Gastrocnemius medialis (tissue), 4 donors: ENCODE measurements around the gene PRPF40B. TPM values are rescaled to one million over a fixed set of nuclear protein-coding genes. Genes with fewer than 3 reads are reported as not detected.

Source experiments
- ATAC-seq, 2 donors: fragments of 150-250 bp; one replicate each; pipeline ENCODE4 v1.9.1; 2016
- DNase-seq, 2 donors: peaks; one replicate each; pipeline ENCODE4 v3.0.0-alpha.2; 2019
- H3K27ac ChIP-seq, 4 donors: fragments of 200-600 bp; sonication (generic); 1 replicate in 1 of 4; 2 replicates in 3 of 4; pipeline ENCODE4 v1.5.1; 2016 to 2018; ENCODE audit warnings: mild to moderate bottlenecking in 2 of 4, moderate library complexity in 1 of 4
- H3K27me3 ChIP-seq, 3 donors: fragments of 200-600 bp; sonication (generic) in 2 of 3; 1 replicate in 1 of 3; 2 replicates in 2 of 3; pipeline versions ENCODE4 v1.5.1 to v1.6.0; 2016 to 2019; ENCODE audit warnings: mild to moderate bottlenecking in 1 of 3, moderate library complexity in 1 of 3
- H3K36me3 ChIP-seq, 2 donors: fragments of 200-600 bp; sonication (generic) in 1 of 2; one replicate each; pipeline ENCODE4 v1.5.1; 2017 to 2018
- H3K4me1 ChIP-seq, 2 donors: fragments of 200-600 bp; sonication (generic) in 1 of 2; one replicate each; pipeline ENCODE4 v1.5.1; 2016 to 2017; ENCODE audit warnings: mild to moderate bottlenecking in 2 of 2
- H3K4me3 ChIP-seq, 4 donors: fragments of 200-600 bp; sonication (generic) in 3 of 4; 1 replicate in 1 of 4; 2 replicates in 3 of 4; pipeline ENCODE4 v1.5.1; 2016 to 2019; ENCODE audit warnings: mild to moderate bottlenecking in 2 of 4
- H3K9me3 ChIP-seq, 3 donors: fragments of 200-600 bp; sonication (generic) in 2 of 3; 1 replicate in 1 of 3; 2 replicates in 2 of 3; pipeline ENCODE4 v1.5.1; 2016 to 2019
- POLR2A ChIP-seq, 2 donors: fragments of 450-650 bp; IDR thresholded peaks; one replicate each; pipeline ENCODE4 v1.6.1; 2017; ENCODE audit warnings: antibody characterized with exemption in 2 of 2, mild to moderate bottlenecking in 2 of 2, moderate library complexity in 2 of 2
- in situ Hi-C, 4 donors: fragments of 200-750 bp; cut with MboI; loops; one replicate each; pipeline versions ENCODE4 v1.15.0 to v1.8.0; 2017; ENCODE audit warnings: low sequenced_read_pairs in 4 of 4
- intact Hi-C: fragments of 100-400 bp; cut with DNase I; formaldehyde crosslinking; loops from one replicate; pipeline ENCODE4 v1.15.1; 2023; ENCODE audit warnings: low total_unique reads
- total RNA-seq, 4 donors: library from RNA; depleted of rRNA; stranded (reverse); fragments of >200 nt; gene quantifications; one replicate each; pipeline versions ENCODE4 v1.1.0 to v1.2.3, GENCODE V29; 2016
- TF ChIP-seq, protein P1 (sequence below), 5 experiments: fragments of 450-650 bp in 3 of 5; fragments of 200-600 bp in 2 of 5; sonication (generic) in 2 of 5; IDR thresholded peaks in 4 of 5; conservative IDR thresholded peaks in 1 of 5; 1 replicate in 4 of 5; 2 replicates in 1 of 5; pipeline ENCODE4 v1.5.1; 2016 to 2019; ENCODE audit warnings: antibody characterized with exemption in 5 of 5, mild to moderate bottlenecking in 3 of 5, moderate library complexity in 3 of 5

Gene PRPF40B
- total RNA-seq, 4 donors from 2014 or later: 17.6 to 21.3 (median 20.2) TPM

DNA sequence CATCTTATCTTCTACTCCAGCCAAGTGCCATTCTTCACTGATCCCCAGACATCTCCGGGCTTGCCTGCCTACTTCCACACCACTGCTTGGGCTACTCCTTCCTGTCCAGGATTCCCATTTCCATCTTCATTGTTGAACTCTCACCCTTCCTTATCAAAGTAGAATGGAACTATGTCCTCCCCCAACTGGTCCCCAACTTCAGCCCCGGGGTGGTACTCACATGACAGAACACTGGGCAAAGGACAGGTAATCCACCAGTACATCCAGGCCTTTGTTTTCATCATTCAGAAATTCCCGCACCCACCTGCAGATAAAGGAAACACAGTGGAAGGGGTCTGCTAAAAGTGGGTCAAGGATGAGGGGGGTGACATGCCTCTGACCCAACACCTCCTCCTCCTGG, 38.4 kb downstream of the PRPF40B start:
- in situ Hi-C loops: no loop called here
- DNase-seq: no peak
- Histone ChIP-seq H3K36me3 (peaks cover 0 to 5% of the 10 kb centered on the region in 2 donors), H3K9me3 (no peaks in the 10 kb centered on the region), H3K4me1 (peaks cover 43 to 45% of the 10 kb centered on the region in 2 donors), H3K4me3 (no peak overlapping the region), H3K27me3 (no peaks in the 10 kb centered on the region), H3K27ac (peak overlapping the region in 3 of 4 donors; percentile 77 to 85 (median 80))
- TF ChIP-seq, protein P1, sequence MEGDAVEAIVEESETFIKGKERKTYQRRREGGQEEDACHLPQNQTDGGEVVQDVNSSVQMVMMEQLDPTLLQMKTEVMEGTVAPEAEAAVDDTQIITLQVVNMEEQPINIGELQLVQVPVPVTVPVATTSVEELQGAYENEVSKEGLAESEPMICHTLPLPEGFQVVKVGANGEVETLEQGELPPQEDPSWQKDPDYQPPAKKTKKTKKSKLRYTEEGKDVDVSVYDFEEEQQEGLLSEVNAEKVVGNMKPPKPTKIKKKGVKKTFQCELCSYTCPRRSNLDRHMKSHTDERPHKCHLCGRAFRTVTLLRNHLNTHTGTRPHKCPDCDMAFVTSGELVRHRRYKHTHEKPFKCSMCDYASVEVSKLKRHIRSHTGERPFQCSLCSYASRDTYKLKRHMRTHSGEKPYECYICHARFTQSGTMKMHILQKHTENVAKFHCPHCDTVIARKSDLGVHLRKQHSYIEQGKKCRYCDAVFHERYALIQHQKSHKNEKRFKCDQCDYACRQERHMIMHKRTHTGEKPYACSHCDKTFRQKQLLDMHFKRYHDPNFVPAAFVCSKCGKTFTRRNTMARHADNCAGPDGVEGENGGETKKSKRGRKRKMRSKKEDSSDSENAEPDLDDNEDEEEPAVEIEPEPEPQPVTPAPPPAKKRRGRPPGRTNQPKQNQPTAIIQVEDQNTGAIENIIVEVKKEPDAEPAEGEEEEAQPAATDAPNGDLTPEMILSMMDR (IDR thresholded peaks at IDR 0.05 in 4 of 5, conservative IDR thresholded peaks at IDR 0.05 in 1 of 5): no peak
- no peak for TF ChIP-seq POLR2A (IDR thresholded peaks at IDR 0.05)
- intact Hi-C loops: loop anchor here (5.0 kb wide), 1 partner anchor 41 kb away; no protein-coding TSS in a partner anchor
- ATAC-seq: no peak

DNA sequence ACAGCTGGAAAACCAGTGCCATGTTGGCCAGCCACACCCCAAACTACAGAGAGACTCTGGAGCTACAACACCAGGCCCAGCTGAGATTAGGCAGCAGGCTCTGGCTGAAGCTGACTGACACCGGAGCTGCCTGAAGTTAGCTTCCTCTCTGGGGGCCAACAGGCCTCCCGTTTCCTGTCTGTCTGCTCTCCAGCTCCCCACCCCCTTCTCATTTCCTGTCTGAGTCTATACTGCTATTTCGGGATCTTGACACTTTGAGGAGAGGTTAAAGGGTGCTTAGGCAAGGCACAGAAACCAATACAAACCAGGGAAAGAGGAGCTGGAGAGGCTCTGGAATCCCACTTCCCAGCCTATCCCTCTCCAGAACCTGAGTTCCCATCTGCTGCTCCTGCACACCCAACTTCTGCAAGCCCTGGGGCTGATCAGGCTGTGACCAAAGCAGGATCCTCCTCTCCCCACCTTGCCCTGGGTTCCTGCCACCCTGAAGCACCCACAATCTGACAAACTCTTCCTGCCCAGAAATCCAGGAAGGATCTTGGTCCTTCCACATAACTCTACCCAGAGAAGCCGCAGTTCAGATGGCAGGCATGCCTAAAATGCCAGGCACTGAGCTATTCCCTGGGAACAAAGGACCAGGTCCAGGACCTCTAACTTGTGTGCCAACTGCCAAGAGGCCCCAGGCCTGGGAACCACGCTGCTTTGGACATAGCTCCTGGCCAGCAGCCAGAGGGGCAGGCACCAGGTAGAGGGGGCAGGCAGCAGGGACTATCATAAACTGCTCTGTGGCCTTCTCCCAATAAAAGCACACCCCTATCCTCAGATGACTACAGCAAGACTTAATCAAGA, 39.9 kb downstream of the PRPF40B start:
- Histone ChIP-seq H3K4me1 (peaks cover 50 to 55% of the 10 kb centered on the region in 2 donors), H3K9me3 (no peaks in the 10 kb centered on the region), H3K36me3 (no peaks in the 10 kb centered on the region), H3K27me3 (no peaks in the 10 kb centered on the region), H3K4me3 (no peak overlapping the region), H3K27ac (peak overlapping the region; percentile 72 to 85 (median 78))
- ATAC-seq (peak; percentile 68 to 93), DNase-seq (peak; percentile 45 to 81)
- no peak for TF ChIP-seq POLR2A (IDR thresholded peaks at IDR 0.05)
- TF ChIP-seq, protein P1 (IDR thresholded peaks at IDR 0.05 in 4 of 5, conservative IDR thresholded peaks at IDR 0.05 in 1 of 5): no peak
- in situ Hi-C loops: no loop called here
- intact Hi-C loops: loop anchor here (5.0 kb wide), 1 partner anchor 39 kb away; no protein-coding TSS in a partner anchor

GRCh38 chr12:49664167-49664566, 40.8 kb downstream of the PRPF40B start:
- DNase-seq: no peak
- no peaks in the 10 kb centered on the region for H3K27me3 ChIP-seq
- H3K9me3 ChIP-seq: no peaks in the 10 kb centered on the region
- in situ Hi-C loops (no loop called here), intact Hi-C loops (loop anchor here (5.0 kb wide), 1 partner anchor 38 kb away; no protein-coding TSS in a partner anchor)
- no peak overlapping the region for H3K4me3 ChIP-seq
- H3K4me1 ChIP-seq: peaks cover 50 to 55% of the 10 kb centered on the region in 2 donors
- no peak for TF ChIP-seq POLR2A (IDR thresholded peaks at IDR 0.05)
- TF ChIP-seq, protein P1 (IDR thresholded peaks at IDR 0.05 in 4 of 5, conservative IDR thresholded peaks at IDR 0.05 in 1 of 5): no peak
- no peaks in the 10 kb centered on the region for H3K36me3 ChIP-seq
- H3K27ac ChIP-seq: peak overlapping the region; percentile 72 to 85 (median 78)
- ATAC-seq: no peak

DNA sequence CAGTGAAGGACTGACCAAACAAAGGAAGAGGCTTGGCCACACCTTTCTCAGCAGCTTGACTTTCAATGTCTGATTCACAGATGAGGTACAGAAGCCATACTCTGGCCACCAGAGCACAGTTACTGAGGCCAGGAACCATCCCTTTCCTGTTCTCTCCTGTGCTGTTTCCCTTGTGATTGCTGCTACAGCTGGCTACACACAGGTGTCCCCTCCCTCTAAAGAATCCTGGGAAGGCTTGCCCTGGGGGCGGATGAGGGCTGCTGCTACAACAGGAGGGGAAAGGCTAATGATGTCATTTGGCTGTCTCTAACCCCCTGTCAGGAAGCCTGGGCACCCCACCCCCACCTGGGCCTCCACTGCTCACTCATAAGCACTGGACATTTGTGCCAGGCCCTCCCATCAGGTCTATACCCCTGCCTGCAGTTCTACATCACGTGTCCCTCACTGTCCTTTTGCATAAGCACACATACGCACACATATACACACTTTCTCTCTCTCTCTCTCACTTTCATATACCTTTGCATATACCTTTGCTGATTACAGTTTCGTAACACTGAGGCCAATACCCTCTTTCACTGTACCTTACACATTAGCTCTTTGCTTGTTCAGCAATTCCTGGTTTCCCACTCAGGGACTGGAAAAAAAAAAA, 41.4 kb downstream of the PRPF40B start:
- Histone ChIP-seq H3K4me3 (no peak overlapping the region), H3K4me1 (peaks cover 50 to 55% of the 10 kb centered on the region in 2 donors), H3K9me3 (no peaks in the 10 kb centered on the region), H3K36me3 (no peaks in the 10 kb centered on the region), H3K27me3 (no peaks in the 10 kb centered on the region), H3K27ac (peak overlapping the region; percentile 72 to 85 (median 78))
- intact Hi-C loops (loop anchor here (5.0 kb wide), 1 partner anchor 38 kb away; no protein-coding TSS in a partner anchor), in situ Hi-C loops (no loop called here)
- ATAC-seq (peak in 1 of 2 donors; percentile 31), DNase-seq (no peak)
- TF ChIP-seq POLR2A (IDR thresholded peaks at IDR 0.05): no peak
- TF ChIP-seq, protein P1 (IDR thresholded peaks at IDR 0.05 in 4 of 5, conservative IDR thresholded peaks at IDR 0.05 in 1 of 5): no peak
